Muscle of leg (tissue), 11 donors: Measurements from ENCODE around the gene HAGHL. TPM values are rescaled to one million over a fixed set of nuclear protein-coding genes. Genes with fewer than 3 reads are reported as not detected.

ENCODE experiments used
- DNase-seq: peaks from one replicate; pipeline ENCODE4 v3.0.0; 2013
- H3K27ac ChIP-seq: one replicate; pipeline ENCODE4 v1.5.1; 2013; ENCODE audit warnings: mild to moderate bottlenecking, low read length, control low read depth
- H3K27me3 ChIP-seq: one replicate; pipeline ENCODE4 v1.6.1; 2013; ENCODE audit warnings: low read length; ENCODE audit not compliant: control insufficient read depth, insufficient read depth
- H3K36me3 ChIP-seq: one replicate; pipeline ENCODE4 v1.6.1; 2013; ENCODE audit warnings: low read length; ENCODE audit not compliant: control insufficient read depth, insufficient read depth
- H3K4me1 ChIP-seq: one replicate; pipeline ENCODE4 v1.6.1; 2013; ENCODE audit warnings: low read length; ENCODE audit not compliant: control insufficient read depth, insufficient read depth
- H3K4me3 ChIP-seq: one replicate; pipeline ENCODE4 v1.5.1; 2013; ENCODE audit warnings: low read length, control low read depth
- H3K9me3 ChIP-seq: replicated peaks from 2 replicates; pipeline ENCODE4 v1.6.1; 2013; ENCODE audit warnings: low read depth, low read length; ENCODE audit not compliant: control insufficient read depth
- WGBS: methylation state at CpG from one replicate; pipeline ENCODE4 v1.1.5; 2013; ENCODE audit warnings: missing lambda C conversion rate; ENCODE audit not compliant: insufficient coverage; 5-methylcytosine and 5-hydroxymethylcytosine counted together
- polyA plus RNA-seq, 8 donors: library from polyadenylated mRNA; unstranded; fragments of 120-200 nt; gene quantifications; one replicate each; pipeline versions ENCODE4 v1.2.1 to v1.2.3, GENCODE V29; 2013; ENCODE audit warnings: inconsistent platforms in 1 of 8, low replicate concordance in 1 of 8; ENCODE audit not compliant: insufficient read length in 8 of 8, insufficient read depth in 1 of 8
- total RNA-seq: library from RNA; stranded (reverse); fragments of 120-200 nt; gene quantifications from one replicate; pipeline ENCODE4 v1.2.4, GENCODE V29; 2013

HAGHL gene
- total and polyA plus RNA-seq, 9 donors: 1.7 to 4.7 (median 2.8) TPM

DNA sequence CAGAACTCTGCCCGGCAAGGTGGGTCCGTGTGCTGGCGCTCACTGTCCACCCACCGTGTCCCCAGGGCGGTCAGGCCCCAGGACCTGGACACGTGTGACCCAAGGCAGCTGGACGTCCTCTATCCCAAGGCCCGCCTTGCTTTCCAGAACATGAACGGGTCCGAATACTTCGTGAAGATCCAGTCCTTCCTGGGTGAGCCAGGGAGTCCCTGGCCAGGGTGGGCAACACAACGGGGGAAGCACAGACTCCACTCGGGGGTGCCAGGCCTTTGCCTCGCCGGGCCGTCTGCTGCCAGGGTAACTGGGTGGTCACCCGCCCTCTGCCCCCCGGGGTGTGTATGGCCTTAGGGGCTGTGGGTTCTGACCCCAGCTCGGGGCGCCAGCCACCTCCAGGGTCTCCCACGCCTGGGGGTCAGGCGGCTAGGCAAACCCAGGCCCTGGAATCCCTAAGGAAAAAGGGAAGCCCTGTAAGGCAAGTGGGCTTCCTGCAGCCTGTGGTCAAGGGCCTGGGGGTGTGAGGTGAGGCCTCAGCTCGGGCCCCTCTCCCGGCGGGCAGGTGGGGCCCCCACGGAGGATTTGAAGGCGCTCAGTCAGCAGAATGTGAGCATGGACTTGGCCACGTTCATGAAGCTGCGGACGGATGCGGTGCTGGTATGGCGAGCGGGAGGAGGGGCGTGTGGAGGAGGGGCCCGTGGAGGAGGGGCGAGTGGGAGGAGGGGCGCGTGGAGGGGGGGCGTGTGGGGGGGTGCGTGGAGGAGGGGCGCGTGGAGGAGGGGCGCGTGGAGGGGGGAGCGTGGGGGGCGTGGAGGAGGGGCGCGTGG, 40.1 kb downstream of the HAGHL start:
- H3K4me1 ChIP-seq: peaks cover 5% of the 10 kb centered on the region
- no peak overlapping the region for H3K27ac ChIP-seq
- 47% methylated on average over 28 of the region's 48 CpGs for WGBS
- H3K4me3 ChIP-seq: no peak overlapping the region
- H3K27me3 ChIP-seq: peaks cover 7% of the 10 kb centered on the region
- no peaks in the 10 kb centered on the region for H3K36me3 ChIP-seq
- no peaks in the 10 kb centered on the region for H3K9me3 ChIP-seq
- no peak for DNase-seq

DNA sequence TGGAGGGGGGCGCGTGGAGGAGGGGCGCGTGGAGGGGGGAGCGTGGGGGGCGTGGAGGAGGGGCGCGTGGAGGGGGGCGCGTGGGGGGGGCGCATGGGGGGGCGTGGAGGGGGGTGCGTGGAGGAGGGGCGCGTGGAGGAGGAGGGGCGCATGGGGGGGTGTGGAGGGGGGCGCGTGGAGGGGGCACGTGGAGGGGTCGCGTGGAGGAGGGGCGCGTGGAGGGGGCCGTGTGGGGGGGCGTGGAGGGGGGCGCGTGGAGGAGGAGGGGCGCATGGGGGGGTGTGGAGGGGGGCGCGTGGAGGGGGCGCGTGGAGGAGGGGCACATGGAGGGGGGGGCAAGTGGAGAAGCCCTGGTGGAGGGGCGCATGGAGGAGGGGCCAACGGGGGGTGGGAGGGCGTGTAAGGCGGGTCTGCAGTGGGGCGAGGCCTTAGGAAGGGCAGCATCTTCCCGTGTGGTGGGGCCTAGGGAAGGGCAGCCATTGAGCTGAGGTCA, 40.9 kb downstream of the HAGHL start:
- Histone ChIP-seq H3K4me3 (no peak overlapping the region), H3K27ac (no peak overlapping the region), H3K4me1 (peaks cover 5% of the 10 kb centered on the region), H3K27me3 (peaks cover 7% of the 10 kb centered on the region), H3K9me3 (no peaks in the 10 kb centered on the region), H3K36me3 (no peaks in the 10 kb centered on the region)
- no peak for DNase-seq
- 24% methylated on average over 5 of the region's 38 CpGs for WGBS

DNA sequence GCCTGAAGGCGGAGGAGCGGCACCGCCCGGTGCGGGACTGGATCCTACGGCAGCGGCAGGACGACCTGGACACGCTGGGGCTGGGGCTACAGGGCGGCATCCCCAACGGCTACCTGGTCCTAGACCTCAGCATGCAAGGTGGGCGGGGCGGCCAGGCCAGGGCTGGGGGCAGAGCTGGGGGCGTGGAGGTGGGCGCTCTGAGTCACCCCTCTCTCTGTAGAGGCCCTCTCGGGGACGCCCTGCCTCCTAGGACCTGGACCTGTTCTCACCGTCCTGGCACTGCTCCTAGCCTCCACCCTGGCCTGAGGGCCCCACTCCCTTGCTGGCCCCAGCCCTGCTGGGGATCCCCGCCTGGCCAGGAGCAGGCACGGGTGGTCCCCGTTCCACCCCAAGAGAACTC, 41.5 kb downstream of the HAGHL start:
- H3K4me1 ChIP-seq: peaks cover 5% of the 10 kb centered on the region
- H3K27me3 ChIP-seq: peaks cover 5% of the 10 kb centered on the region
- no peaks in the 10 kb centered on the region for H3K36me3 ChIP-seq
- 54% methylated on average over 21 of the region's 21 CpGs for WGBS
- H3K9me3 ChIP-seq: no peaks in the 10 kb centered on the region
- no peak overlapping the region for H3K27ac ChIP-seq
- H3K4me3 ChIP-seq: no peak overlapping the region
- no peak for DNase-seq

DNA sequence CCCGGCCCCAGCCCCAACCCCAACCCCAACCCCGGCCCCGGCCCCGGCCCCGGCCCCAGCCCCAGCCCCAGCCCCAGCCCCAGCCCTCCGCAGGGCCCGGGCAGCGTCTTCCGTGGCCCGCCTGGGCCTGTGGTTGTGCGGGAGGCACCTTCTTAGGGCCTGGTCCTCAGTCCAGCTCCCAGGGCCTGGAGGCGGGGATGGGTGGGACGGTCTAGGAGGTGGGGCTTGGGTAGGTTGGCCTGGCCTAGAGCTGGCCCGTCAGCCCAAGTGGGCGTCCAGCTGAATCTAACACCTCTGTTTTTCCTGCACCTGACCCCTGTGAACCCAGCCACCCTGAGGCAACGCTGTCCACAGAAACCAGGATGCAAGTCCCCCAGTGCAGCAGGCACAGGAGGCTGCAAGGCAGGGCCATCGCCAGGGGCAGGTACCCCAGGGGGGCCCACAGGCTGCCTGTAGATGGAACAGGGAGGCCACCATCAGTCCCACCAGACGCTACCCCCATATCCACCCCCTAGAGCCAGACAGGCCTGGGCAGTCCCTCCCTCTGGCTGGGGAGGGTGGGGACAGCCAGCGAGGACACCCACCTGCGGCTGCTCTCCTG, 42.4 kb downstream of the HAGHL start:
- peaks cover 5% of the 10 kb centered on the region for H3K27me3 ChIP-seq
- no peak overlapping the region for H3K4me3 ChIP-seq
- H3K4me1 ChIP-seq: peaks cover 5% of the 10 kb centered on the region
- H3K27ac ChIP-seq: no peak overlapping the region
- no peak for DNase-seq
- H3K9me3 ChIP-seq: no peaks in the 10 kb centered on the region
- no peaks in the 10 kb centered on the region for H3K36me3 ChIP-seq
- WGBS: 26% methylated on average over 6 of the region's 20 CpGs

DNA sequence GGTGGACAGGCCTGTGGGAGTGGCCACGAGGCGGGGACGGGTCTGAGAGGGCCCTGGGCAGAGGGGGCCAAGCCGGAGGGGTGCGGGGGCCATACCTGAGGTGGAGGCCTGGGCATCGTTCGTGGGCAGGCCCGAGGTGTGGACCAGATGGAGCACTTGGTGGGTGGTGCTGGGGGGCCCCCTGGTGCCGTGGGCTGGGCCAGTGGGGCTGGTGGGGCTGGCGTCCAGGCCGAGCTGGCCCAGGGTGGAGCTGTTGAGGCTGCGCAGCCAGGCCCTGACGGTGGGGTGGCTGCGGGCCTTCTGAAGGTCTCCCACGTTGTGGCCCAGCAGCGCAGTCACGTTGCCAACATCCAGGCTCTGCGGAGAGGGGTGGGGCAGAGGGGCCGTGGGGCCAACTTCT, 43.0 kb downstream of the HAGHL start:
- DNase-seq: no peak
- Histone ChIP-seq H3K27ac (no peak overlapping the region), H3K4me1 (peaks cover 5% of the 10 kb centered on the region), H3K4me3 (no peak overlapping the region), H3K27me3 (peaks cover 5% of the 10 kb centered on the region), H3K9me3 (no peaks in the 10 kb centered on the region), H3K36me3 (no peaks in the 10 kb centered on the region)
- 59% methylated on average over 17 of the region's 19 CpGs for WGBS

DNA sequence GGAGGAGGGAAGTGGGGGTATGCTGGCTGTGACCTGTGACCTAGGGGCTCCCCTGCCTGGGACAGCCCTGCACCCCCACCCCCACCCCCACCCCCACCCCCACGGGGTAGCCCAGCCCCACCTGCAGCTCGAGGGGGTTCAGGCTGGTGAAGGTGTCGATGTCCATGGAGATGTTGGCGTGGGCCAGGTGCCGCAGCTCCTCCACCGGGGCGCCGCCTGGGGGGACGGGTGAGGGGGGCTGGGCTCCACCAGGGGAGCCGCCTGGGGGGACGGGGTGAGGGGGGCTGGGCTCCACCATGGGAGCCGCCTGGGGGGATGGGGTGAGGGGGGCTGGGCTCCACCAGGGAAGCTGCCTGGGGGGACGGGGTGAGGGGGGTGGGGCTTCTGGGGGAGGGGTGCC, 43.5 kb downstream of the HAGHL start:
- Histone ChIP-seq H3K4me3 (no peak overlapping the region), H3K36me3 (no peaks in the 10 kb centered on the region), H3K4me1 (peaks cover 5% of the 10 kb centered on the region), H3K27ac (no peak overlapping the region), H3K27me3 (peaks cover 5% of the 10 kb centered on the region), H3K9me3 (no peaks in the 10 kb centered on the region)
- no peak for DNase-seq
- WGBS: 40% methylated on average over 1 of the region's 13 CpGs

DNA sequence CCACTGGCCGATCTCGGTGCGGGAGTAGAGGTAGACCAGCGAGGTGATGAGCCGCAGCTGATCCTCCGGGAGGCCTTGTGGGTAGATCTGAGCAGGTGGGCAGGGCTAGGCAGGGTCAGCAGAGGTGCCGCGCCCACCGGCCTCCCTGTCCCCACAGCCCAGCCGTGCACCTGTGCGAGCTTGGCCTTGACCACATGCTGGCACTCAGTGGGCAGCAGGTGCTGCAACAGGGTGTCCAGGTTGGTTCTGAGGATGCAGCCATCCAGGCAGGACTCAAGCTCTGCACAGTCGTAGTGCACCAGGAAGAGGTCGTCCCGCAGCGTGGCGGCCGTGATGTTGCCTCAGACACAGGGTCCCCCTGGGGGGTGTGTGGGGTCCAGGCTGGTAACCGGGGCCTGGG, 46.1 kb downstream of the HAGHL start:
- Histone ChIP-seq H3K4me3 (no peak overlapping the region), H3K9me3 (no peaks in the 10 kb centered on the region), H3K27ac (no peak overlapping the region), H3K27me3 (peaks cover 8% of the 10 kb centered on the region), H3K36me3 (no peaks in the 10 kb centered on the region), H3K4me1 (peaks cover 5% of the 10 kb centered on the region)
- WGBS: 84% methylated on average over 15 of the region's 18 CpGs
- DNase-seq: no peak

DNA sequence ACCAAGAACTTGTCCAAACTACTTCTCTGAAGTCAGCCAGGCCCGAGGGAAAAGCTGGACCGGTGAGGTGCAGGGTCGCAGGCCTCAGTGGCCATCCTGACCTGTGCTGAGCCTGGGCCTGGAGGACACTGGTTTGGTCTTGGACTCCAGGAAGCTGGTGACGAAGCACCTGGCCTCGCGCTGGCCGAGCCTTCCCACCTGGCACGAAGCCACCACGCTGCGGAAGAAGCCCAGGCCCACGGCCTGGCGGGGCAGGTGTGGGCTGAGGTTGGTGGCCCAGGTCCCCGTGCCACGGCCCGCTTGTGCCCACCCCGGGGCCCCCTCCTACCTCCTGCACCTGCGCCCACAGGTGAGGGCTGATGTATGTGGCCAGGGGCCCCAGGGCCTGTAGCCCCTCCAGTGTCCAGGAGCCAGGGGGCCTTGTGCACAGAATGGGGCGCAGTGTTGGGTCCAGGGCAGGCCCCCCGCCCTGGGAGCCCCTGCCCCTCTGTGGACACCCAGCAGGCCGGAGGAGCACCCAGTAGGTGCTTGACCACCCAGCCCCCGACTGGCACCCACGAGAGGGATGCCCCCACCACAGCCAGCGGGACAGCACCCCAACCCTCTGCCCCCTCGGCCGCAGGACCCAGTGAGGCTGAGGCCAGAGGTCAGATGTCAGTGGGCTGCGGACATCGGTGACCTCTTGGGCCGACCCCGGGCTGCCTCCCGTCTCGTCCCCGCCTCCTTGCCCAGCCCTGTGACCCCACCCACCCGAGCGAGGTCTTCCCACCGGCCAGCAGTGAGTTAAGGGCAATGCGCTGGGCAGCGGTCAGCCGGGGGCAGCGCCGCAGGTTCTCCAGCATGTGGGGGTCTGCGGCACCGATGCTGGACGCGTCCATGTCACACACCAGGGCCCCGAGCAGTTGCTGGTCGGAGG, 47.4 kb downstream of the HAGHL start:
- H3K9me3 ChIP-seq: no peaks in the 10 kb centered on the region
- peaks cover 9% of the 10 kb centered on the region for H3K27me3 ChIP-seq
- no peaks in the 10 kb centered on the region for H3K36me3 ChIP-seq
- WGBS: 75% methylated on average over 35 of the region's 46 CpGs
- no peak overlapping the region for H3K4me3 ChIP-seq
- no peak overlapping the region for H3K27ac ChIP-seq
- no peak for DNase-seq
- peaks cover 4% of the 10 kb centered on the region for H3K4me1 ChIP-seq

DNA sequence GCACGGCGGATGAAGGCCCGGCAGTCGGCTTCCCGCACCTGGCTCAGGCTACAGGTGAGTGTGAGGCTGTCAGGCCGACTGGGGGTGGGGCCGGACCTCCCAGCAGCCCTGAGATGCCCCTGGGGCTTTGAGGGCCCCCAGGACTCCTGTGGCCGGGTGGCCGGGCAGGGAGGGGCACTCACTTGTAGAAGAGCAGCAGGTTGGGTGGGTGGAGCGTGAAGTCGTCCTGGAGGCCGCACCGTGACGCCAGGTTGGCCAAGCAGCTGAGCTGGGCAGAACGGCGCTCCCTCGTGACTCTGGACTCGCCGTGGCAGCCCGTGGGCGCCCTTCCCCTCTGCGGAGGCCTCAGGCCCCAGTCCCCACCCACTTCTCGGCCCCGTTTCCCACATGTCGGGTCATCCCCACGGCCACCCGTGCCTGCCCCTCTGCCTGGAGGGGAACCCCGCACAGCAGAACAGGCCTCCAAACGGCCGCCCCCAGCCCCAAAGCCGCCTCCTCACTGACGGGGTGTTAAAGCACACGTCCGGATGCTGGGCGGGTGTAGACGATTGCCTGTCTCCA, 48.4 kb downstream of the HAGHL start:
- Histone ChIP-seq H3K27me3 (peaks cover 9% of the 10 kb centered on the region), H3K4me3 (no peak overlapping the region), H3K27ac (no peak overlapping the region), H3K36me3 (no peaks in the 10 kb centered on the region), H3K9me3 (no peaks in the 10 kb centered on the region), H3K4me1 (no peaks in the 10 kb centered on the region)
- DNase-seq: no peak
- 59% methylated on average over 30 of the region's 36 CpGs for WGBS
